ENCODE results near the gene RPL14. TPM values are rescaled to one million over a fixed set of nuclear protein-coding genes. Genes with fewer than 3 reads are reported as not detected.

Gene RPL14
- total RNA-seq, 1 donor = 236 TPM

- H4K20me1 ChIP-seq (ENCODE audit: insufficient read depth, low read length) = no peaks in the 10 kb centered on the region
- TF ChIP-seq CTCF (IDR thresholded peaks at IDR 0.05; ENCODE audit: extremely low read depth, low read depth, low read length) = no peak
- H3K4me2 ChIP-seq (ENCODE audit: insufficient read depth, low read length) = no peak overlapping the region
- peaks cover under 1% of the 10 kb centered on the region for H3K4me1 ChIP-seq (ENCODE audit: insufficient read depth, low read length)
- no peak overlapping the region for H2AFZ ChIP-seq (ENCODE audit: low read length)
- no peak overlapping the region for H3K4me3 ChIP-seq (ENCODE audit: insufficient read depth, low read length)
- no peaks in the 10 kb centered on the region for H3K27me3 ChIP-seq (ENCODE audit: insufficient read depth, low read length)
- H3K27ac ChIP-seq (ENCODE audit: low read depth, low read length) = no peak overlapping the region
- no peak for DNase-seq (ENCODE audit: insufficient read length, low spot score, missing footprints)
- no peaks in the 10 kb centered on the region for H3K79me2 ChIP-seq (ENCODE audit: insufficient read depth, low read length)
- no peaks in the 10 kb centered on the region for H3K36me3 ChIP-seq (ENCODE audit: insufficient read depth, low read length)
- no peaks in the 10 kb centered on the region for H3K9me3 ChIP-seq (ENCODE audit: low read depth, low read length)
These were observed 54.0 kb downstream of the RPL14 start for GRCh38 chr3:40511031-40511718.

- Histone ChIP-seq H3K9me3 (ENCODE audit: low read depth, low read length) (no peaks in the 10 kb centered on the region), H3K4me1 (ENCODE audit: insufficient read depth, low read length) (no peaks in the 10 kb centered on the region), H2AFZ (ENCODE audit: low read length) (peak overlapping the region; percentile 54), H3K27me3 (ENCODE audit: insufficient read depth, low read length) (no peaks in the 10 kb centered on the region), H3K4me3 (ENCODE audit: insufficient read depth, low read length) (no peak overlapping the region), H4K20me1 (ENCODE audit: insufficient read depth, low read length) (no peaks in the 10 kb centered on the region), H3K79me2 (ENCODE audit: insufficient read depth, low read length) (no peaks in the 10 kb centered on the region), H3K4me2 (ENCODE audit: insufficient read depth, low read length) (peak overlapping the region; percentile 6), H3K36me3 (ENCODE audit: insufficient read depth, low read length) (no peaks in the 10 kb centered on the region), H3K27ac (ENCODE audit: low read depth, low read length) (peak overlapping the region; percentile 14)
- DNase-seq (ENCODE audit: insufficient read length, low spot score, missing footprints) = no peak
- no peak for TF ChIP-seq CTCF (IDR thresholded peaks at IDR 0.05; ENCODE audit: extremely low read depth, low read depth, low read length)
These were observed 59.1 kb downstream of the RPL14 start for GRCh38 chr3:40516201-40516600.

- no peak overlapping the region for H2AFZ ChIP-seq (ENCODE audit: low read length)
- no peak for TF ChIP-seq CTCF (IDR thresholded peaks at IDR 0.05; ENCODE audit: extremely low read depth, low read depth, low read length)
- H3K27me3 ChIP-seq (ENCODE audit: insufficient read depth, low read length) = no peaks in the 10 kb centered on the region
- H4K20me1 ChIP-seq (ENCODE audit: insufficient read depth, low read length) = no peaks in the 10 kb centered on the region
- no peaks in the 10 kb centered on the region for H3K4me1 ChIP-seq (ENCODE audit: insufficient read depth, low read length)
- no peak overlapping the region for H3K4me3 ChIP-seq (ENCODE audit: insufficient read depth, low read length)
- H3K9me3 ChIP-seq (ENCODE audit: low read depth, low read length) = no peaks in the 10 kb centered on the region
- H3K79me2 ChIP-seq (ENCODE audit: insufficient read depth, low read length) = no peaks in the 10 kb centered on the region
- no peak overlapping the region for H3K4me2 ChIP-seq (ENCODE audit: insufficient read depth, low read length)
- H3K27ac ChIP-seq (ENCODE audit: low read depth, low read length) = no peak overlapping the region
- DNase-seq (ENCODE audit: insufficient read length, low spot score, missing footprints) = no peak
- H3K36me3 ChIP-seq (ENCODE audit: insufficient read depth, low read length) = no peaks in the 10 kb centered on the region
These were observed 60.9 kb downstream of the RPL14 start for GRCh38 chr3:40518067-40518466.

Small RNAs within 50 kb of the gene (small RNA-seq; reads per million reads assigned to genes)
- not detected for gene RNU5B-2P

Other genes starting within 250 kb of the RPL14 start
- gene EIF1B, start 147.6 kb upstream of the RPL14 start, total RNA-seq = 19.2 and 23.0 TPM in 2 replicates
- gene ENTPD3, start 70.2 kb upstream of the RPL14 start, total RNA-seq = 0.36 and 0.88 TPM in 2 replicates
- 6.5 and 8.5 TPM in 2 replicates for gene ZNF619, start 19.8 kb downstream of the RPL14 start, total RNA-seq
- 0.88 and 1.1 TPM in 2 replicates for gene ZNF620, start 48.7 kb downstream of the RPL14 start, total RNA-seq
- gene ZNF621, start 67.6 kb downstream of the RPL14 start, total RNA-seq = 21.4 and 23.9 TPM in 2 replicates

Data from osteoblast (primary cell).